ENCODE data around the gene GNB1L. TPM values are rescaled to one million over a fixed set of nuclear protein-coding genes. Genes with fewer than 3 reads are reported as not detected.
A peak's percentile ranks its signal among the peaks of the same experiment; 100 is the strongest.

Gene GNB1L
- total and polyA plus RNA-seq, 9 of the 15 experiments (the other 6 are each of a cell fraction or from before 2014, with no cell fraction given): 0.56 to 50.5 (median 10.2) TPM

GRCh38 chr22:19824212-19824925 is 30.3 kb downstream of the GNB1L start:
- DNase-seq (ENCODE audit: extremely low read depth in 1 of 4, low spot score in 3 of 4): no peak
- no peaks in the 10 kb centered on the region; the same call in 2 of the 3 replicates for H3K36me3 ChIP-seq (ENCODE audit: control insufficient read depth, insufficient read depth, low read length)
- no peaks in the 10 kb centered on the region for H3K79me2 ChIP-seq (ENCODE audit: control insufficient read depth, insufficient read depth, low read length)
- H3K27me3 ChIP-seq (ENCODE audit: control insufficient read depth in 2 of 2, insufficient read depth in 2 of 2, low read length in 2 of 2): no peaks in the 10 kb centered on the region
- peaks cover 3% of the 10 kb centered on the region for H3K9me1 ChIP-seq (ENCODE audit: control insufficient read depth, insufficient read depth, low read length)
- H3K4me3 ChIP-seq: no peak overlapping the region
- ChIA-PET CTCF (ENCODE audit: low intra/inter-chr PET ratio) (no interaction called here), POLR2A (interaction anchor here (0.6 to 16.0 kb wide), 6 partner anchors 8 to 117 kb away, joined by 3 to 247 read pairs (median 5); partner anchors contain the start of genes COMT and TXNRD2)
- H3K4me1 ChIP-seq (replicated peaks in 1 of 2; ENCODE audit: control insufficient read depth in 2 of 2, insufficient read depth in 2 of 2, low read length in 2 of 2): peaks cover 13 to 52% of the 10 kb centered on the region in 2 experiments; a peak in 4 of 5 replicates
- 72% methylated on average over 16 of the region's 16 CpGs for WGBS (ENCODE audit: insufficient coverage, low coverage, missing lambda C conversion rate)
- H3K27ac ChIP-seq (ENCODE audit: extremely low read depth, low read depth, low read length): no peak overlapping the region
- FAIRE-seq: no peak
- H3K9ac ChIP-seq (ENCODE audit: insufficient read depth in 1 of 2, low read depth in 2 of 2, low read length in 2 of 2): peak overlapping the region in 1 of 2 experiments; percentile 82; a peak in 2 of 4 replicates
- no TSS peak for BruUV-seq (replicated peaks)
- no peak for ATAC-seq
- intact Hi-C loops (cut with micrococcal nuclease): no loop called here
- H2AFZ ChIP-seq (ENCODE audit: low read depth, low read length): no peak overlapping the region; the same call in 1 of the 2 replicates
- H3K9me3 ChIP-seq (replicated peaks; ENCODE audit: control insufficient read depth, insufficient read depth, low read depth, low read length): no peaks in the 10 kb centered on the region; the same call in 1 of the 2 replicates
- no peak overlapping the region for H3K4me2 ChIP-seq (ENCODE audit: insufficient read depth, low read length)
- in situ Hi-C loops (cut with MboI): no loop called here
- no peaks in the 10 kb centered on the region; the same call in 1 of the 2 replicates for H4K20me1 ChIP-seq (replicated peaks; ENCODE audit: control insufficient read depth, insufficient read depth, low read length)
- TF ChIP-seq CAMTA2 (CRISPR knock-in tag; conservative IDR thresholded peaks at IDR 0.05) (0 out of 2 replicates have a peak, but pooled peaks have one; percentile 24), HDAC6 (IDR thresholded peaks at IDR 0.05; ENCODE audit: low read depth, low read length) (peak; percentile 18; the same call in 1 of the 2 replicates), ZNF511 (CRISPR knock-in tag; IDR thresholded peaks at IDR 0.05) (no peak), CEBPB (tag; IDR thresholded peaks at IDR 0.05) (peak; percentile 99), HMGN3 (IDR thresholded peaks at IDR 0.05; ENCODE audit: borderline replicate concordance, extremely low read depth, insufficient read length, low read depth, low read length) (peak; percentile 6), CEBPG (CRISPR knock-in tag; IDR thresholded peaks at IDR 0.05) (no peak), CEBPG (tag; conservative IDR thresholded peaks at IDR 0.05 in 1 of 2, IDR thresholded peaks at IDR 0.05 in 1 of 2) (peak in 1 of 2 experiments; percentile 87; a peak in 2 of 4 replicates), ZNF184 (CRISPR knock-in tag; IDR thresholded peaks at IDR 0.05) (peak; percentile 52; the same call in 1 of the 2 replicates), CBX3 (IDR thresholded peaks at IDR 0.05; ENCODE audit: borderline replicate concordance in 1 of 2, low read length in 2 of 2) (peak in 1 of 2 experiments; percentile 51; a peak in 1 of 3 replicates), ZBTB40 (IDR thresholded peaks at IDR 0.05) (no peak), ZBTB40 (CRISPR knock-in tag; IDR thresholded peaks at IDR 0.05) (peak; percentile 47; the same call in 1 of the 2 replicates), SIRT6 (IDR thresholded peaks at IDR 0.05; ENCODE audit: low read depth, low read length) (no peak)
